A673 (cell line): Measurements from ENCODE around the gene TEDDM1. TPM values are rescaled to one million over a fixed set of nuclear protein-coding genes. Genes with fewer than 3 reads are reported as not detected.
A peak's percentile ranks its signal among the peaks of the same experiment; 100 is the strongest.

ENCODE experiments used
- BruUV-seq: library from RNA; stranded (reverse); fragments of 400-500 nt; replicated peaks from 2 replicates; lab custom pipeline; 2021; lab: Mats Ljungman, UMichigan
- CTCF ChIA-PET: fragments of 300-600 bp; sonication (Branson Sonifier 250); formaldehyde crosslinking; loops from one replicate; lab custom pipeline; 2022; ENCODE audit warnings: antibody characterized with exemption; lab: Charles Lee
- POLR2A ChIA-PET: fragments of 300-600 bp; sonication (Branson Sonifier 250); formaldehyde crosslinking; loops from one replicate; lab custom pipeline; 2022; ENCODE audit warnings: antibody characterized with exemption; ENCODE audit not compliant: low non-redundant PET; lab: Charles Lee
- DNase-seq: peaks from one replicate; pipeline ENCODE4 v3.0.0-alpha.2; 2015; ENCODE audit warnings: low spot score
- H3K27ac ChIP-seq: fragments of 200-600 bp; sonication (generic); 2 replicates; pipeline ENCODE4 v1.5.1; 2016; ENCODE audit warnings: mixed run types, low read depth, mild to moderate bottlenecking, mixed read lengths, antibody characterized with exemption, low read length; ENCODE audit not compliant: poor library complexity, severe bottlenecking
- H3K27me3 ChIP-seq: fragments of 200-600 bp; sonication (generic); replicated peaks from 2 replicates; pipeline ENCODE4 v1.6.1; 2017; ENCODE audit warnings: mixed run types, low read depth, mild to moderate bottlenecking, mixed read lengths, antibody characterized with exemption, low read length; ENCODE audit not compliant: insufficient read depth, poor library complexity
- H3K36me3 ChIP-seq: fragments of 200-600 bp; sonication (generic); 2 replicates; pipeline ENCODE4 v1.6.1; 2016; ENCODE audit warnings: mixed run types, mild to moderate bottlenecking, mixed read lengths, antibody characterized with exemption, low read length; ENCODE audit not compliant: insufficient read depth, poor library complexity, severe bottlenecking
- H3K4me1 ChIP-seq: fragments of 200-600 bp; sonication (generic); 2 replicates; pipeline ENCODE4 v1.6.1; 2017; ENCODE audit warnings: mixed run types, mild to moderate bottlenecking, mixed read lengths, antibody characterized with exemption, low read length; ENCODE audit not compliant: insufficient read depth, poor library complexity, severe bottlenecking
- H3K4me3 ChIP-seq: fragments of 200-600 bp; sonication (generic); 2 replicates; pipeline ENCODE4 v1.5.1; 2016; ENCODE audit warnings: low read depth, mixed run types, mild to moderate bottlenecking, mixed read lengths, low read length; ENCODE audit not compliant: poor library complexity, severe bottlenecking
- H3K9me3 ChIP-seq: fragments of 200-600 bp; sonication (generic); 2 replicates; pipeline ENCODE4 v1.6.1; 2016; ENCODE audit warnings: mixed run types, low read depth, mild to moderate bottlenecking, mixed read lengths, antibody characterized with exemption, low read length; ENCODE audit not compliant: poor library complexity, severe bottlenecking
- EZH2 ChIP-seq: fragments of 200-600 bp; sonication (generic); IDR thresholded peaks from 2 replicates; pipeline ENCODE4 v1.6.1; 2017; ENCODE audit warnings: borderline replicate concordance, low read depth, mild to moderate bottlenecking, mixed read lengths, antibody characterized with exemption, low read length; ENCODE audit not compliant: poor library complexity, severe bottlenecking
- intact Hi-C: fragments of 100-400 bp; cut with micrococcal nuclease; formaldehyde crosslinking; loops from one replicate; pipeline ENCODE4 v1.10.0; 2022; ENCODE audit not compliant: unreplicated experiment
- total RNA-seq: library from RNA; stranded (reverse); gene quantifications from 2 replicates; pipeline ENCODE4 v1.2.3, GENCODE V29; 2021
- TF ChIP-seq, protein P1 (sequence below): fragments of 300-800, 200-600 bp; sonication (generic); conservative IDR thresholded peaks from 2 replicates; pipeline ENCODE4 v1.5.1; 2017; ENCODE audit warnings: low read depth, mild to moderate bottlenecking, antibody characterized with exemption, low read length, moderate library complexity, mixed read lengths

Gene TEDDM1
- total RNA-seq, 1 experiment from 2014 or later, result not detected

DNA sequence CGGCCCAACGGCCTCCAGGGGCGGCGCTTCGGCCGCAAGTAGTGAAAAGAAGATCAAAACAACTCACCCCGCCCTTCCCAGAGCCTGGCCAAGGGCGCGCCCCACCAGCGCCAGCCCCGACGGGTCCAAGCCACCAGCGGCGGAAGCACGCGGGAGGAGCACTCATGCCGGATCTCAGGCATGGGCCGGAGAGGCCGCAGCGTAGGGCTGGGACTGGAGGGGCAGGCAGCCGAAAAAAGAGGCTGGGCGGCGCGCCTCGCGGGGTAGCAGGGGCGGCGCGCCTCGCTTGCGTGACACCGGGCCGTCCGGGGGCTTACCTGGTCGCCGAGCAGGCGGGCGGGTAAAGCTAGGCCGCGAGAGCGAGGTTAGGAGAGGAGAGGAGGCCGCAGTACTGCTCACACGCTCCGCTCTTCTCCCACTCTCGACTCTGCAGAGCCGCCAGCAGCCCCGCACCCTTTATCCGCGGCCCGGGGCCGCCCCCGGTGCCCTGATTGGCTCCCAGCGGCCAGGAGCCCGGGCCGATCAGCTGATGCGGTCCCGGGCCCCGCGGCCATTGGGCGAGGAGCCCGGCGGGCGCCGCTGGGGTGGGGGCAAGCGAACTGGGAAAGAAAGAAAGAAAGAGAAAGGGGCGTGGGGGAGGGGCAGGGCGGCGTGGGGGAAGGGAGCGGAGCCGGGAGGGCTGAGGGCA is 9.0 kb downstream of the TEDDM1 start, which contains the start of gene GLUL:
GLUL (minus strand) TSS at position 429 of the 688 bp plus-strand sequence. CDS start 3,053 bp downstream, outside the sequence.
- peak within 1 kb of the TSS; percentile 95 for H3K27ac ChIP-seq
- no peaks in the 10 kb centered on the region for H3K27me3 ChIP-seq
- CTCF ChIA-PET, result interaction anchor here (0.7 kb wide), 1 partner anchor 282 kb away, joined by 5 read pairs; no protein-coding TSS in a partner anchor
- TF ChIP-seq EZH2, result no peak
- TF ChIP-seq, protein P1, sequence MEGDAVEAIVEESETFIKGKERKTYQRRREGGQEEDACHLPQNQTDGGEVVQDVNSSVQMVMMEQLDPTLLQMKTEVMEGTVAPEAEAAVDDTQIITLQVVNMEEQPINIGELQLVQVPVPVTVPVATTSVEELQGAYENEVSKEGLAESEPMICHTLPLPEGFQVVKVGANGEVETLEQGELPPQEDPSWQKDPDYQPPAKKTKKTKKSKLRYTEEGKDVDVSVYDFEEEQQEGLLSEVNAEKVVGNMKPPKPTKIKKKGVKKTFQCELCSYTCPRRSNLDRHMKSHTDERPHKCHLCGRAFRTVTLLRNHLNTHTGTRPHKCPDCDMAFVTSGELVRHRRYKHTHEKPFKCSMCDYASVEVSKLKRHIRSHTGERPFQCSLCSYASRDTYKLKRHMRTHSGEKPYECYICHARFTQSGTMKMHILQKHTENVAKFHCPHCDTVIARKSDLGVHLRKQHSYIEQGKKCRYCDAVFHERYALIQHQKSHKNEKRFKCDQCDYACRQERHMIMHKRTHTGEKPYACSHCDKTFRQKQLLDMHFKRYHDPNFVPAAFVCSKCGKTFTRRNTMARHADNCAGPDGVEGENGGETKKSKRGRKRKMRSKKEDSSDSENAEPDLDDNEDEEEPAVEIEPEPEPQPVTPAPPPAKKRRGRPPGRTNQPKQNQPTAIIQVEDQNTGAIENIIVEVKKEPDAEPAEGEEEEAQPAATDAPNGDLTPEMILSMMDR, result no peak
- peak; percentile 96 for DNase-seq
- POLR2A ChIA-PET, result interaction anchor here (0.6 to 0.8 kb wide), 5 partner anchors 8 to 393 kb away, joined by 3 to 11 read pairs (median 5); no protein-coding TSS in a partner anchor
- H3K36me3 ChIP-seq, result peaks cover 29% of the 10 kb centered on the region
- BruUV-seq, result no TSS peak
- peak within 1 kb of the TSS; percentile 98 for H3K4me3 ChIP-seq
- H3K9me3 ChIP-seq, result no peaks in the 10 kb centered on the region
- intact Hi-C loops, result loop anchor here (5.0 kb wide), 1 partner anchor 89 kb away; no protein-coding TSS in a partner anchor
- peaks cover 5% of the 10 kb centered on the region for H3K4me1 ChIP-seq

DNA sequence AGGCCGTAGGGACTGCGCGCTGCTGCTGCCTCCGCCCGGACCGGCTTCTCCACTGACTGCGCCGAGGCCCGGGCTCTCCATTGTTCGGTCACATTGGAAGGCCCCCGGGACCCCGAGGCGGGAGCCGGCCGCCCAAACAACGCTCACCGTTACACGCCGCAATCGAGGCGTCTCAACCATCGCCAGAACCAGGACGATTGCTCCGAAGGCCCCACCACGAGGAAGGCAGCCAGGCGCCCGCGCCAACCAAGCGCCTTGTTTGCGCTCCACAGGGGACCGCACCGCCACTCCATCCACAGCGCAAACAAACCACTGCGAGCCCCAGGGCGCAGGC is 9.5 kb downstream of the TEDDM1 start:
- DNase-seq, result no peak
- Histone ChIP-seq H3K4me3 (peak overlapping the region; percentile 98), H3K9me3 (no peaks in the 10 kb centered on the region), H3K36me3 (peaks cover 34% of the 10 kb centered on the region), H3K27ac (peak overlapping the region; percentile 95), H3K4me1 (peaks cover 5% of the 10 kb centered on the region), H3K27me3 (no peaks in the 10 kb centered on the region)
- BruUV-seq, result no TSS peak
- TF ChIP-seq, protein P1, result no peak
- ChIA-PET POLR2A (no interaction called here), CTCF (no interaction called here)
- intact Hi-C loops, result loop anchor here (5.0 kb wide), 1 partner anchor 89 kb away; no protein-coding TSS in a partner anchor

DNA sequence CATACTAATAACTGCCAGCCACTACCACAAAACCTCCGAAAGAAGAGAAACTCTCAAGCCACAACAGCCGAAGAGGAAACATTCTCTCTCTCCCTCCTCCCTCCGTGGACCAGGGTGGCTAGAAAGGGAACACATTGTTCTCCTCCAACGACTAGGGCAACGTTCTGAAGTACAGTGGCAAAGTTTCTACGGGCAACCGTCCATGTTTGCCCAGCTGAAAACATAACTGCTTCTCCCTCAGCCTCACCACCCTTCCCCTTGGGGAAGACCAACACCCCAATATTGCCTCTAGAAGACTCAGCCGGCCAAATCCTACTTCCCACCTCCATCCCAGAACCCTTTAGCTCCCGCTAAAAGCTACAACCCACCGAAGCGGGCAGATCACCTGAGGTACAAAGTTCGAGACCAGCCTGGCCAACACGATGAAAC is 10.8 kb downstream of the TEDDM1 start:
- Histone ChIP-seq H3K27ac (peak overlapping the region; percentile 95), H3K27me3 (no peaks in the 10 kb centered on the region), H3K4me1 (peaks cover 5% of the 10 kb centered on the region), H3K9me3 (no peaks in the 10 kb centered on the region), H3K4me3 (peak overlapping the region; percentile 98), H3K36me3 (peaks cover 47% of the 10 kb centered on the region)
- CTCF ChIA-PET, result interaction anchor here (1.2 kb wide), 1 partner anchor 246 kb away, joined by 4 read pairs; no protein-coding TSS in a partner anchor
- BruUV-seq, result no TSS peak
- POLR2A ChIA-PET, result no interaction called here
- intact Hi-C loops, result loop anchor here (5.0 kb wide), 1 partner anchor 87 kb away; no protein-coding TSS in a partner anchor
- TF ChIP-seq, protein P1, result no peak
- TF ChIP-seq EZH2, result no peak
- DNase-seq, result no peak
